SU-DHL-6 (cell line): Measurements from ENCODE around the gene KDM4F.

ENCODE experiments used
- H2AFZ ChIP-seq: fragments of 200-600 bp; sonication (generic); 2 replicates; pipeline ENCODE4 v1.6.1; 2014; ENCODE audit warnings: low read depth, mild to moderate bottlenecking, moderate library complexity, mixed read lengths, antibody characterized with exemption, low read length; ENCODE audit not compliant: severe bottlenecking
- H3F3A ChIP-seq: fragments of 200-600 bp; shearing (Covaris generic); 2 replicates; pipeline ENCODE4 v1.6.0; 2016; ENCODE audit warnings: antibody characterized with exemption, mild to moderate bottlenecking; ENCODE audit not compliant: insufficient read depth
- H3K27ac ChIP-seq: fragments of 200-600 bp; sonication (generic); 2 replicates; pipeline ENCODE4 v1.5.1; 2016; ENCODE audit warnings: low read depth, mild to moderate bottlenecking, low read length, moderate library complexity, mixed read lengths
- H3K27me3 ChIP-seq: fragments of 200-600 bp; sonication (generic), shearing (Covaris generic); 2 replicates; pipeline ENCODE4 v1.6.0; 2014; ENCODE audit warnings: mild to moderate bottlenecking, low read length
- H3K36me3 ChIP-seq: fragments of 200-600 bp; sonication (generic); 2 replicates; pipeline ENCODE4 v1.6.1; 2014; ENCODE audit warnings: mild to moderate bottlenecking, low read length, mixed read lengths
- H3K4me2 ChIP-seq: fragments of 300-600, 200-600 bp; shearing (Covaris generic), sonication (generic); 2 replicates; pipeline ENCODE4 v1.6.0; 2014; ENCODE audit warnings: low read length, low read depth, mild to moderate bottlenecking; ENCODE audit not compliant: poor library complexity, severe bottlenecking
- H3K4me3 ChIP-seq: fragments of 200-600 bp; sonication (generic); 2 replicates; pipeline ENCODE4 v1.5.1; 2014; ENCODE audit warnings: antibody characterized with exemption, low read length, mild to moderate bottlenecking, mixed read lengths; ENCODE audit not compliant: insufficient read depth, poor library complexity, severe bottlenecking
- H3K79me2 ChIP-seq: fragments of 200-600 bp; sonication (generic); 2 replicates; pipeline ENCODE4 v1.6.1; 2014; ENCODE audit warnings: mild to moderate bottlenecking, low read length, moderate library complexity; ENCODE audit not compliant: insufficient read depth
- H3K9ac ChIP-seq: fragments of 200-600 bp; sonication (generic); 2 replicates; pipeline ENCODE4 v1.7.0; 2014; ENCODE audit warnings: mild to moderate bottlenecking, low read length
- H3K9me2 ChIP-seq: fragments of 200-600 bp; sonication (generic); replicated peaks from 2 replicates; pipeline ENCODE4 v1.6.1; 2014; ENCODE audit warnings: low read length; ENCODE audit not compliant: insufficient read depth
- H3K9me3 ChIP-seq: fragments of 200-600 bp; sonication (generic); 2 replicates; pipeline ENCODE4 v1.6.1; 2014; ENCODE audit warnings: low read length, mixed read lengths; ENCODE audit not compliant: insufficient read depth
- H4K20me1 ChIP-seq: fragments of 200-600 bp; sonication (generic); 2 replicates; pipeline ENCODE4 v1.6.1; 2014; ENCODE audit warnings: low read depth, mild to moderate bottlenecking, antibody characterized with exemption, low read length, moderate library complexity, mixed read lengths
- EZH2phosphoT487 ChIP-seq: fragments of 200-600 bp; sonication (generic), shearing (Covaris generic); conservative IDR thresholded peaks from 2 replicates; pipeline ENCODE4 v1.6.1; 2018; ENCODE audit warnings: mild to moderate bottlenecking, antibody characterized with exemption, low read length, moderate library complexity, mixed read lengths
- TF ChIP-seq, protein P1 (sequence below): fragments of 200-600 bp; sonication (generic); IDR thresholded peaks from one replicate; pipeline ENCODE4 v1.5.1; 2017; ENCODE audit warnings: antibody characterized with exemption, mild to moderate bottlenecking, low read length, moderate library complexity; ENCODE audit not compliant: insufficient read depth, poor library complexity, severe bottlenecking

KDM4F gene

DNA sequence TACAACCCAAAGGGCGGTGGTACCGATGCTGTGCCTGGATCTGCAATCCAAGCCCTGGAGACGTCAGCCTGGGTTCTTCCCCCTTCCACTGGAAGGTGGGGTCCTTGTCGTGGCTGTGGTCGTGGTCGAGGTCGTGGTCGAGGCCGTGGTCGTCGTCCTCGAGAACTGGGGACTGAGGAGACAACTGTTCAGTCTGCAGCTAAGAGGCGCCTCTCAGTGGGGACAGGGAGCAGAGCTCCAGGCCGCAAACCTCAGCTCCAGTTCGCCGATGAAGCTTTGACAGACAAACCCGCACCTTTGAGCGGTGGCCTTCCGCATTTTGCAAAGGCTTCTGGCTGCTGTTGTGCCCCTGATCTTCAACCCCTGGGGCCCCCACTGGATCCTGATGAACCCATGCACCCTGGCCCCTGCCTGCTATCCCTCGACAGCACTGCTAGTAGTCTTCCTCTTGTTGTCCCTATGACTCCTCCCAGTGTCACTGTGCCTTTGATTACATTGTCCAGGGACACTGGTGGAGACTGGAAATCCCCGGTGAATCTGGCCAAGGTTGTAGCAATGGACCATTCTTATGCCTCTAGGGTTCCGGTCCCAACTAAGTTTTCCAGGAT is 1.5 kb downstream of the KDM4F start:
- no peak overlapping the region for H2AFZ ChIP-seq
- no peak overlapping the region for H3K4me2 ChIP-seq
- H3K79me2 ChIP-seq, result no peaks in the 10 kb centered on the region
- no peaks in the 10 kb centered on the region for H4K20me1 ChIP-seq
- no peak overlapping the region for H3K27ac ChIP-seq
- H3K9ac ChIP-seq, result no peak overlapping the region
- no peaks in the 10 kb centered on the region for H3K9me2 ChIP-seq
- H3K36me3 ChIP-seq, result no peaks in the 10 kb centered on the region
- no peaks in the 10 kb centered on the region for H3K27me3 ChIP-seq
- H3K4me3 ChIP-seq, result no peak overlapping the region
- TF ChIP-seq EZH2phosphoT487, result no peak
- TF ChIP-seq, protein P1, sequence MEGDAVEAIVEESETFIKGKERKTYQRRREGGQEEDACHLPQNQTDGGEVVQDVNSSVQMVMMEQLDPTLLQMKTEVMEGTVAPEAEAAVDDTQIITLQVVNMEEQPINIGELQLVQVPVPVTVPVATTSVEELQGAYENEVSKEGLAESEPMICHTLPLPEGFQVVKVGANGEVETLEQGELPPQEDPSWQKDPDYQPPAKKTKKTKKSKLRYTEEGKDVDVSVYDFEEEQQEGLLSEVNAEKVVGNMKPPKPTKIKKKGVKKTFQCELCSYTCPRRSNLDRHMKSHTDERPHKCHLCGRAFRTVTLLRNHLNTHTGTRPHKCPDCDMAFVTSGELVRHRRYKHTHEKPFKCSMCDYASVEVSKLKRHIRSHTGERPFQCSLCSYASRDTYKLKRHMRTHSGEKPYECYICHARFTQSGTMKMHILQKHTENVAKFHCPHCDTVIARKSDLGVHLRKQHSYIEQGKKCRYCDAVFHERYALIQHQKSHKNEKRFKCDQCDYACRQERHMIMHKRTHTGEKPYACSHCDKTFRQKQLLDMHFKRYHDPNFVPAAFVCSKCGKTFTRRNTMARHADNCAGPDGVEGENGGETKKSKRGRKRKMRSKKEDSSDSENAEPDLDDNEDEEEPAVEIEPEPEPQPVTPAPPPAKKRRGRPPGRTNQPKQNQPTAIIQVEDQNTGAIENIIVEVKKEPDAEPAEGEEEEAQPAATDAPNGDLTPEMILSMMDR, result no peak
- H3F3A ChIP-seq, result no peaks in the 10 kb centered on the region
- no peaks in the 10 kb centered on the region for H3K9me3 ChIP-seq

DNA sequence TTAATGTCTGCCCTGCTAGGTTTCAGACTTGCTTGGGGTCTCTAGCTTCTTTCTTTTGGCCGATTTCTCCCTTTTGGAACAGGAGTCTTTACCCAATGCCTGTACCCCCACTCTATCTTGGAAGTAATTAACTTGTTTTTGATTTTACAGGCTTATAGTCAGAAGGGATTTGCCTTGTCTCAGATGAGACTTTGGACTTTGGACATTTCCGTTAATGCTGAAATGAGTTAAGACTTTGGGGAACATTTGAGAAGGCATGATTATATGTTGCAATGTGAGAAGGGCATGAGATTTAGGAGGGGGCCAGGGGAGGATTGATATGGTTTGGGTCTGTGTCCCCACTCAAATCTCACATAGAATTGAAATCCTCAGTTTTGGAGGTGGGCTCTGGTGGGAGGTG is 5.1 kb downstream of the KDM4F start:
- Histone ChIP-seq H3K79me2 (no peaks in the 10 kb centered on the region), H3K9ac (no peak overlapping the region), H3K36me3 (no peaks in the 10 kb centered on the region), H2AFZ (no peak overlapping the region), H3K27me3 (no peaks in the 10 kb centered on the region), H3K4me3 (no peak overlapping the region), H3K9me3 (no peaks in the 10 kb centered on the region), H3K9me2 (no peaks in the 10 kb centered on the region), H3K27ac (no peak overlapping the region), H3K4me2 (no peak overlapping the region), H3F3A (no peaks in the 10 kb centered on the region), H4K20me1 (no peaks in the 10 kb centered on the region)
- TF ChIP-seq, protein P1, result no peak
- TF ChIP-seq EZH2phosphoT487, result no peak

DNA sequence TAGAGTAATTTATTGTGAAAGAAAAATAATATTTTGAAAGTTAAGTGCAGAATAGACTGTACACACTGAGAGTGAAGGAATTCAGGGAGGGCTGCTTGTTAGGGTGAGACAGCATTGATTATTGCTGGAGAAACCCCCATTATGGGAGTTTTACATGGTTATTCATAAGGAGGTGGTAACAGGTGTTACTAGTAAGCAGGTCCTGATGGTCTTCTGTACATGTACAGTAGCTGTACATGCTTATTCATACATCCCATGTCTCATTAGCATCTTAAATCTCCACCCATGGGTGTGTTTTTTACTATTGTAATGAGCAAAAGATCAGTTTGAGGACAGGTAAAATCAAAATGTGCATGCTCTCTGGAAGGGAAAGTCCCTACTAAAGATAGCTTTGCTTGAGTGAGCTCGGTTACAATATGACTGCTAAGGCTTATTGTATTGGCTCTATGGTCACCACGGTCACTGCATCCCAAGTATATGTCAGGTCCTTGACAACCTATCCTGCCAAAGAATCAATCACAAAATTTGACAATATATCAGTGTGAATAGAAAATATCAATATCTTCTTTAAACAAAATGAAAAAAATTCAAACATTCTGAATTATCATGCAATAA is 6.2 kb downstream of the KDM4F start:
- no peaks in the 10 kb centered on the region for H3K9me2 ChIP-seq
- H3K27ac ChIP-seq, result no peak overlapping the region
- no peaks in the 10 kb centered on the region for H3K79me2 ChIP-seq
- H3K9me3 ChIP-seq, result no peaks in the 10 kb centered on the region
- TF ChIP-seq, protein P1, result no peak
- TF ChIP-seq EZH2phosphoT487, result no peak
- H3K4me3 ChIP-seq, result no peak overlapping the region
- H2AFZ ChIP-seq, result no peak overlapping the region
- H3K9ac ChIP-seq, result no peak overlapping the region
- H4K20me1 ChIP-seq, result no peaks in the 10 kb centered on the region
- no peaks in the 10 kb centered on the region for H3K27me3 ChIP-seq
- no peaks in the 10 kb centered on the region for H3K36me3 ChIP-seq
- H3K4me2 ChIP-seq, result no peak overlapping the region
- no peaks in the 10 kb centered on the region for H3F3A ChIP-seq
